Measurements from ENCODE around the gene ZBTB32. TPM values are rescaled to one million over a fixed set of nuclear protein-coding genes. Genes with fewer than 3 reads are reported as not detected.
"Not testable (repeated sequence)": the region's sequence is repeated elsewhere in the genome, so short reads cannot be mapped to it uniquely, and the experiment has no call there.

Gene ZBTB32
- total RNA-seq, 2 donors from 2014 or later = not detected

DNA sequence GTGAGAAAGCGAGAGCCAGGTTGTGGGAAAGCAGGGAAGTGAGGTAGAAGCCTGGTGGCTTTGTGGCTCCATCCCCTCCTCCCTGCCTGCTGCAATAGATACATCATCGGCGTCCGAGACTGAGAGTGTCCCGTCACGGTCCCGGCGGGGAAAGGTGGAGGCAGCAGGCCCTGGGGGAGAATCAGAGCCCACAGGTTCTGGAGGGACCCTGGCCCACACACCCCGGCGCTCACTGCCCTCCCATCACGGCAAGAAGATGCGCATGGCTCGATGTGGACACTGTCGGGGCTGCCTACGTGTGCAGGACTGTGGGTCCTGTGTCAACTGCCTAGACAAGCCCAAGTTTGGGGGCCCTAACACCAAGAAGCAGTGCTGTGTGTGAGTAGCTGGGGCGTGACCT, 18.5 kb downstream of the ZBTB32 start:
- peaks cover 17% of the 10 kb centered on the region for H3K4me1 ChIP-seq
- ATAC-seq (no peak), DNase-seq (no peak)
- TF ChIP-seq CTCF (IDR thresholded peaks at IDR 0.05) (no peak), POLR2A (IDR thresholded peaks at IDR 0.05) (no peak)
- peaks cover 27 to 48% of the 10 kb centered on the region in 2 donors for H3K36me3 ChIP-seq (replicated peaks in 1 of 2; ENCODE audit: insufficient read depth in 1 of 2, low read depth in 2 of 2)
- no peaks in the 10 kb centered on the region for H3K9me3 ChIP-seq
- H3K27ac ChIP-seq = no peak overlapping the region
- no peak overlapping the region for H3K4me3 ChIP-seq
- WGBS, 2 donors = 88 to 93% methylated on average over 10 to 16 of the region's 16 CpGs
- H3K27me3 ChIP-seq = no peaks in the 10 kb centered on the region
- intact Hi-C loops (cut with DNase I) = no loop called here

- H3K9me3 ChIP-seq = no peaks in the 10 kb centered on the region
- intact Hi-C loops (cut with DNase I) = no loop called here
- no peak overlapping the region for H3K4me3 ChIP-seq
- H3K27ac ChIP-seq = no peak overlapping the region
- H3K4me1 ChIP-seq = peaks cover 15% of the 10 kb centered on the region
- no peak for TF ChIP-seq CTCF (IDR thresholded peaks at IDR 0.05)
- no peak for TF ChIP-seq POLR2A (IDR thresholded peaks at IDR 0.05)
- no peaks in the 10 kb centered on the region for H3K27me3 ChIP-seq
- no peak for ATAC-seq
- DNase-seq = no peak
- 90 to 94% methylated on average over 18 to 22 of the region's 24 CpGs for WGBS, 2 donors
- H3K36me3 ChIP-seq (replicated peaks in 1 of 2; ENCODE audit: insufficient read depth in 1 of 2, low read depth in 2 of 2) = peaks cover 27 to 54% of the 10 kb centered on the region in 2 donors
Measured at GRCh38 chr19:35723671-35724070, 19.3 kb downstream of the ZBTB32 start.

- H3K9me3 ChIP-seq; ATAC-seq; H3K27me3 ChIP-seq; DNase-seq; H3K27ac ChIP-seq; H3K4me3 ChIP-seq; intact Hi-C loops (cut with DNase I): not testable (repeated sequence)
- peaks cover 27 to 57% of the 10 kb centered on the region in 2 donors for H3K36me3 ChIP-seq (replicated peaks in 1 of 2; ENCODE audit: insufficient read depth in 1 of 2, low read depth in 2 of 2)
- peaks cover 11% of the 10 kb centered on the region for H3K4me1 ChIP-seq
- WGBS, 2 donors = 87 to 89% methylated on average over 7 of the region's 7 CpGs
Measured at GRCh38 chr19:35724132-35724531, 19.8 kb downstream of the ZBTB32 start.

DNA sequence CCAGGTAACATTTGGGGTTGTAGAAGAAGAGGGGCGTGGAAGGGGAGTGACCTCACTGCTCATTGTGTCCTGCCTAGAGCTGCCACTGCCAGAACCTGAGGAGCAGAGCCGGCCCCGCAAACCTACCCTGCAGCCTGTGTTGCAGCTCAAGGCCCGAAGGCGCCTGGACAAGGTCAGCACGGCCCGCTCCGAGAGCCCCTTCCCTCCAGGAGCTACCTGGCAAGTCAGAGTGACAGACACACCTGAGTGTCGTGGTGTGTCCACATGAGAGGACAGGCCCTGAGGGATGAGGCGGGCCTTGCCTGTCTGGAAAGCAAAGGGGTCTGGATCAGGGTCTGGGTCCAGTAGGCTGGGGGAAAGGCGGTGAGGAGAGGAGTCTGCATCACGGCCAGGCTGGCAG, 20.2 kb downstream of the ZBTB32 start:
- no peak for ATAC-seq
- H3K27ac ChIP-seq = no peak overlapping the region
- no peaks in the 10 kb centered on the region for H3K9me3 ChIP-seq
- H3K4me1 ChIP-seq = peaks cover 6% of the 10 kb centered on the region
- no peak for DNase-seq
- intact Hi-C loops (cut with DNase I) = no loop called here
- no peaks in the 10 kb centered on the region for H3K27me3 ChIP-seq
- 90 to 94% methylated on average over 2 to 12 of the region's 12 CpGs for WGBS, 2 donors
- H3K4me3 ChIP-seq = no peak overlapping the region
- TF ChIP-seq POLR2A (IDR thresholded peaks at IDR 0.05) (no peak), CTCF (IDR thresholded peaks at IDR 0.05) (no peak)
- peaks cover 27 to 61% of the 10 kb centered on the region in 2 donors for H3K36me3 ChIP-seq (replicated peaks in 1 of 2; ENCODE audit: insufficient read depth in 1 of 2, low read depth in 2 of 2)

DNA sequence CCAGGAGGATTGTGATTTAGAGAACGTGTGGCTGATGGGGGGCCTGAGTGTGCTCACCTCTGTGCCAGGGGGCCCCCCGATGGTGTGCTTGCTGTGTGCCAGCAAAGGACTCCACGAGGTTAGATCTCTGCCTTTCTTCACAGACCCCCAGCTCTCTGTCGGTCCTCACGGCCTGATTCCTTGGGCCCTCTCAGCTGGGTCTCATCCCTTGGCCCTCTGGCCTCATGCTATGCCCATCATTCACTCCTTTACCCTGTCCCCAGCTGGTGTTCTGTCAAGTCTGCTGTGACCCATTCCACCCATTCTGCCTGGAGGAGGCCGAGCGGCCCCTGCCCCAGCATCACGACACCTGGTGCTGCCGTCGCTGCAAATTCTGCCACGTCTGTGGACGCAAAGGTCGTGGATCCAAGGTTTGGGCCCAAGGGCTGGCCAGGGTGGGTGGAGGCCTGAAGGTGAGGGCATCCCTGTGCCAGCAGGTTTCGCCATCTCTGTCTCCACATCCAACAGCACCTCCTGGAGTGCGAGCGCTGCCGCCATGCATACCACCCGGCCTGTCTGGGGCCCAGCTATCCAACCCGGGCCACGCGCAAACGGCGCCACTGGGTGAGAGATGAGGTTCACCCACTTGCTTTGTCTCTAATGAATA, 21.0 kb downstream of the ZBTB32 start:
- no peak overlapping the region for H3K4me3 ChIP-seq
- H3K36me3 ChIP-seq (replicated peaks in 1 of 2; ENCODE audit: insufficient read depth in 1 of 2, low read depth in 2 of 2) = peaks cover 24 to 66% of the 10 kb centered on the region in 2 donors
- TF ChIP-seq POLR2A (IDR thresholded peaks at IDR 0.05) (no peak), CTCF (IDR thresholded peaks at IDR 0.05) (no peak)
- DNase-seq (no peak), ATAC-seq (no peak)
- intact Hi-C loops (cut with DNase I) = no loop called here
- H3K4me1 ChIP-seq = no peaks in the 10 kb centered on the region
- H3K27me3 ChIP-seq = no peaks in the 10 kb centered on the region
- no peaks in the 10 kb centered on the region for H3K9me3 ChIP-seq
- H3K27ac ChIP-seq = no peak overlapping the region
- 91 to 95% methylated on average over 19 to 22 of the region's 23 CpGs for WGBS, 2 donors
